A549 (cell line): Measurements from ENCODE around the gene ZFYVE9. TPM values are rescaled to one million over a fixed set of nuclear protein-coding genes. Genes with fewer than 3 reads are reported as not detected.

ENCODE experiments used
- ATAC-seq, 2 experiments: fragments of 200-7000 bp in 1 of 2; fragments of >200 bp in 1 of 2; cut with Nextera tagmentation in 1 of 2; cut with Tn5 transposase in 1 of 2; 3 replicates each; pipeline versions ENCODE4 v1.8.0 to v1.9.1; 2018 to 2020; ENCODE audit warnings: mild to moderate bottlenecking in 1 of 2, moderate library complexity in 1 of 2
- CTCF ChIA-PET: fragments of 300-600 bp; sonication (Branson Sonifier 250); formaldehyde crosslinking; extraction: SDS; loops from one replicate; lab custom pipeline; 2021; ENCODE audit warnings: antibody characterized with exemption, inconsistent platforms; lab: Yijun Ruan, JAX
- POLR2A ChIA-PET: fragments of 350-600 bp; formaldehyde crosslinking; extraction: SDS; loops from one replicate; lab custom pipeline; 2021; ENCODE audit warnings: antibody characterized with exemption, inconsistent platforms; lab: Yijun Ruan, JAX
- DNase-seq, 2 experiments: peaks; one replicate each; pipeline versions ENCODE4 v3.0.0 to v3.0.0-alpha.2; 2011 to 2016; ENCODE audit warnings: low read depth in 1 of 2, low spot score in 1 of 2
- FAIRE-seq: peaks from 2 replicates; lab custom pipeline; 2011; peaks lifted over from hg19 to GRCh38; lab: Jason Lieb, UNC
- H3K27ac ChIP-seq, 2 experiments: fragments of >200 bp; sonication (Bioruptor Twin); formaldehyde crosslinking; 3 replicates each; pipeline ENCODE4 v1.5.1; 2016 to 2017
- H3K4me1 ChIP-seq: fragments of >200 bp; sonication (Bioruptor Twin); formaldehyde crosslinking; 3 replicates; pipeline ENCODE4 v1.6.1; 2016
- H3K4me2 ChIP-seq: fragments of >200 bp; sonication (Bioruptor Twin); formaldehyde crosslinking; 3 replicates; pipeline ENCODE4 v1.6.1; 2016
- H3K4me3 ChIP-seq: fragments of >200 bp; sonication (Bioruptor Twin); formaldehyde crosslinking; 3 replicates; pipeline ENCODE4 v1.5.1; 2016
- H3K9me3 ChIP-seq: fragments of >200 bp; sonication (Bioruptor Twin); formaldehyde crosslinking; 3 replicates; pipeline ENCODE4 v1.6.1; 2016
- CBX8 ChIP-seq: fragments of 200-600 bp; sonication (generic); IDR thresholded peaks from 2 replicates; pipeline ENCODE4 v1.6.1; 2016
- EHF ChIP-seq: fragments of 250-450 bp; sonication (Bioruptor Pico); IDR thresholded peaks from 2 replicates; pipeline ENCODE4 v1.5.0; 2020; ENCODE audit warnings: mild to moderate bottlenecking
- EHMT2 ChIP-seq: fragments of 200-600 bp; sonication (generic); IDR thresholded peaks from 2 replicates; pipeline ENCODE4 v1.6.1; 2016; ENCODE audit warnings: antibody characterized with exemption, low read depth, mild to moderate bottlenecking, moderate library complexity
- ESRRA ChIP-seq: fragments of 150-350 bp; IDR thresholded peaks from 2 replicates; pipeline ENCODE4 v1.6.1; 2014; ENCODE audit warnings: mild to moderate bottlenecking, low read length, borderline replicate concordance
- GATA3 ChIP-seq: IDR thresholded peaks from 2 replicates; pipeline ENCODE4 v1.6.1; 2012; ENCODE audit warnings: borderline replicate concordance
- HES2 ChIP-seq: fragments of >200 bp; sonication (Bioruptor Twin); formaldehyde crosslinking; IDR thresholded peaks from 2 replicates; pipeline ENCODE4 v1.6.1; 2016
- HMGXB4 ChIP-seq: fragments of 250-450 bp; sonication (Bioruptor Pico); IDR thresholded peaks from 2 replicates; pipeline ENCODE4 v1.5.0; 2021; ENCODE audit warnings: mild to moderate bottlenecking, moderate library complexity, borderline replicate concordance
- JUNB ChIP-seq: fragments of >200 bp; sonication (Bioruptor Twin); formaldehyde crosslinking; IDR thresholded peaks from 2 replicates; pipeline ENCODE4 v1.6.1; 2016
- KDM1A ChIP-seq: fragments of 200-600 bp; sonication (generic); IDR thresholded peaks from 2 replicates; pipeline ENCODE4 v1.6.1; 2016; ENCODE audit warnings: low read depth, mild to moderate bottlenecking
- MAFK ChIP-seq: fragments of 450-650 bp; IDR thresholded peaks from 2 replicates; pipeline ENCODE4 v1.6.1; 2014; ENCODE audit not compliant: partially characterized antibody
- MAZ ChIP-seq: fragments of 150-350 bp; IDR thresholded peaks from 2 replicates; pipeline ENCODE4 v1.6.1; 2014; ENCODE audit warnings: antibody characterized with exemption, low read depth, low read length, borderline replicate concordance
- MYC ChIP-seq: IDR thresholded peaks from 2 replicates; pipeline ENCODE4 v1.6.1; 2012; ENCODE audit warnings: mild to moderate bottlenecking, inconsistent platforms, low read length, improper control_type of control experiment, borderline replicate concordance
- NFE2L2 ChIP-seq: fragments of 150-350 bp; conservative IDR thresholded peaks from 2 replicates; pipeline ENCODE4 v1.6.1; 2014; ENCODE audit warnings: low read length
- NPAS2 ChIP-seq: fragments of 250-450 bp; sonication (Bioruptor Pico); IDR thresholded peaks from 2 replicates; pipeline ENCODE4 v1.8.0; 2022; ENCODE audit warnings: mild to moderate bottlenecking, moderate library complexity, borderline replicate concordance
- NR3C1 ChIP-seq: fragments of >200 bp; sonication (Bioruptor Twin); formaldehyde crosslinking; IDR thresholded peaks from 3 replicates; pipeline ENCODE4 v1.6.1; 2017
- PBX3 ChIP-seq: IDR thresholded peaks from 2 replicates; pipeline ENCODE4 v1.6.1; 2012
- PHF8 ChIP-seq: fragments of 200-600 bp; sonication (generic); IDR thresholded peaks from 2 replicates; pipeline ENCODE4 v1.6.1; 2016; ENCODE audit warnings: low read depth, mild to moderate bottlenecking, antibody characterized with exemption, moderate library complexity, borderline replicate concordance
- RAD21 ChIP-seq, 2 experiments: fragments of >200 bp in 1 of 2; sonication (Bioruptor Twin) in 1 of 2; formaldehyde crosslinking in 1 of 2; IDR thresholded peaks in 1 of 2; conservative IDR thresholded peaks in 1 of 2; 2 replicates in 1 of 2; 3 replicates in 1 of 2; pipeline ENCODE4 v1.6.1; 2012 to 2018; ENCODE audit warnings: inconsistent platforms in 1 of 2
- RCOR1 ChIP-seq: fragments of 150-350 bp; IDR thresholded peaks from 2 replicates; pipeline ENCODE4 v1.6.1; 2014; ENCODE audit warnings: antibody characterized with exemption, low read length, low read depth
- RFX5 ChIP-seq: fragments of 450-650 bp; IDR thresholded peaks from 2 replicates; pipeline ENCODE4 v1.7.1; 2014; ENCODE audit warnings: antibody characterized with exemption, mild to moderate bottlenecking, moderate library complexity
- RNF2 ChIP-seq: fragments of 200-600 bp; sonication (generic); IDR thresholded peaks from 2 replicates; pipeline ENCODE4 v1.6.1; 2016; ENCODE audit warnings: low read depth, mild to moderate bottlenecking, antibody characterized with exemption, moderate library complexity, borderline replicate concordance
- TFCP2L1 ChIP-seq: fragments of 250-450 bp; sonication (Bioruptor Pico); IDR thresholded peaks from 2 replicates; pipeline ENCODE4 v1.5.0; 2021; ENCODE audit warnings: mild to moderate bottlenecking
- TP53 ChIP-seq: fragments of 250-450 bp; sonication (Bioruptor Pico); IDR thresholded peaks from 2 replicates; pipeline ENCODE4 v1.5.0; 2021; ENCODE audit warnings: mild to moderate bottlenecking, moderate library complexity
- WGBS: methylation state at CpG from one replicate; pipeline ENCODE4 v1.1.6; 2017; ENCODE audit errors: missing lambda C conversion rate; 5-methylcytosine and 5-hydroxymethylcytosine counted together
- polyA plus RNA-seq, 4 experiments: library from polyadenylated mRNA; depleted of rRNA in 3 of 4; stranded (reverse); fragments of >200 nt; fragmentation: RNase III in 1 of 4; extraction: RNeasy Plus Mini Kit Qiagen cat#74134 plus additional on column Dnase treatment in 1 of 4; gene quantifications; 2 replicates in 3 of 4; 3 replicates in 1 of 4; pipeline ENCODE4 v1.2.3, GENCODE V29; 2011 to 2017

Gene ZFYVE9
- polyA plus RNA-seq, 2 of the 4 experiments (the other 2 are of a cell fraction), result 7.1 to 11.9 TPM

GRCh38 chr1:52191395-52191965, 49.6 kb downstream of the ZFYVE9 start:
- FAIRE-seq (no peak), ATAC-seq (no peak), DNase-seq (no peak)
- no peak overlapping the region for H3K27ac ChIP-seq
- POLR2A ChIA-PET, result no interaction called here
- no peak overlapping the region for H3K4me3 ChIP-seq
- no peak for TF ChIP-seq RCOR1
- TF ChIP-seq MYC, result no peak
- peak; percentile 64 for TF ChIP-seq MAFK
- no peak for TF ChIP-seq NPAS2
- no peak for TF ChIP-seq RNF2
- H3K9me3 ChIP-seq, result no peaks in the 10 kb centered on the region
- CTCF ChIA-PET, result no interaction called here
- H3K4me1 ChIP-seq, result no peaks in the 10 kb centered on the region
- WGBS, result 82% methylated on average over 2 of the region's 2 CpGs
- no peak overlapping the region for H3K4me2 ChIP-seq

- ChIA-PET CTCF (no interaction called here), POLR2A (no interaction called here)
- ATAC-seq (no peak), FAIRE-seq (no peak), DNase-seq (no peak)
- Histone ChIP-seq H3K4me2 (no peak overlapping the region), H3K4me1 (no peaks in the 10 kb centered on the region), H3K4me3 (no peak overlapping the region), H3K9me3 (no peaks in the 10 kb centered on the region), H3K27ac (no peak overlapping the region)
- TF ChIP-seq KDM1A (no peak), NFE2L2 (no peak), CBX8 (no peak), TP53 (CRISPR knock-in tag) (no peak), PBX3 (no peak), RAD21 (conservative IDR thresholded peaks at IDR 0.05 in 1 of 2, IDR thresholded peaks at IDR 0.05 in 1 of 2) (no peak), GATA3 (no peak), HMGXB4 (no peak), RFX5 (no peak), TFCP2L1 (CRISPR knock-in tag) (no peak), HES2 (no peak)
- 95% methylated on average over 2 of the region's 2 CpGs for WGBS
Measured at GRCh38 chr1:52192024-52192423, 50.1 kb downstream of the ZFYVE9 start.

GRCh38 chr1:52192436-52192835, 50.5 kb downstream of the ZFYVE9 start:
- no peak overlapping the region for H3K27ac ChIP-seq
- POLR2A ChIA-PET, result no interaction called here
- 61% methylated on average over 1 of the region's 1 CpG for WGBS

More at GRCh38 chr1:52192436-52192835, 50.5 kb downstream of the ZFYVE9 start:
- no peak for FAIRE-seq
- ATAC-seq, result no peak
- TF ChIP-seq MAZ (no peak), NR3C1 (no peak), ESRRA (no peak), EHF (CRISPR knock-in tag) (no peak), EHMT2 (no peak), JUNB (no peak), NPAS2 (no peak), RCOR1 (no peak), HES2 (no peak), TP53 (CRISPR knock-in tag) (no peak), PHF8 (no peak)
- TF ChIP-seq, all 56 proteins: peak for 0
- H3K4me2 ChIP-seq, result no peak overlapping the region
- DNase-seq, result no peak
- no peak overlapping the region for H3K4me3 ChIP-seq
- no peaks in the 10 kb centered on the region for H3K4me1 ChIP-seq
- H3K9me3 ChIP-seq, result no peaks in the 10 kb centered on the region
- CTCF ChIA-PET, result no interaction called here
